MM.1S (cell line): Measurements from ENCODE around the gene ARMH2.

ENCODE experiments used
- DNase-seq: peaks from one replicate; pipeline ENCODE4 v3.0.0-alpha.2; 2015
- H2AFZ ChIP-seq: fragments of 300-600 bp; sonication (generic); 2 replicates; pipeline ENCODE4 v1.6.0; 2016; ENCODE audit warnings: antibody characterized with exemption, low read length
- H3F3A ChIP-seq: fragments of 300-600 bp; sonication (generic); 2 replicates; pipeline ENCODE4 v1.6.1; 2016; ENCODE audit warnings: mild to moderate bottlenecking, antibody characterized with exemption, low read length, moderate library complexity, mixed read lengths; ENCODE audit not compliant: insufficient read depth
- H3K27ac ChIP-seq: fragments of 300-600 bp; sonication (generic); 2 replicates; pipeline ENCODE4 v1.5.1; 2016; ENCODE audit warnings: mild to moderate bottlenecking, low read length
- H3K27me3 ChIP-seq: fragments of 300-600 bp; sonication (generic); replicated peaks from 2 replicates; pipeline ENCODE4 v1.6.0; 2016; ENCODE audit warnings: low read length; ENCODE audit not compliant: insufficient read depth
- H3K36me3 ChIP-seq: fragments of 300-600 bp; sonication (generic); replicated peaks from 2 replicates; pipeline ENCODE4 v1.6.1; 2016; ENCODE audit warnings: mild to moderate bottlenecking, low read length, mixed read lengths; ENCODE audit not compliant: insufficient read depth
- H3K4me1 ChIP-seq: fragments of 300-600 bp; sonication (generic); 2 replicates; pipeline ENCODE4 v1.6.1; 2016; ENCODE audit warnings: low read length, mixed read lengths
- H3K4me2 ChIP-seq: fragments of 300-600 bp; sonication (generic); 2 replicates; pipeline ENCODE4 v1.6.0; 2016; ENCODE audit warnings: low read depth, low read length
- H3K4me3 ChIP-seq: fragments of 300-600 bp; sonication (generic); 2 replicates; pipeline ENCODE4 v1.5.1; 2016; ENCODE audit warnings: low read length, mixed read lengths
- H3K79me2 ChIP-seq: fragments of 300-600 bp; sonication (generic); 2 replicates; pipeline ENCODE4 v1.6.1; 2016; ENCODE audit warnings: mixed run types, low read length, mixed read lengths
- H3K9ac ChIP-seq: fragments of 300-600 bp; sonication (generic); 2 replicates; pipeline ENCODE4 v1.6.1; 2016; ENCODE audit warnings: low read length, mixed read lengths
- H3K9me2 ChIP-seq: fragments of 300-600 bp; sonication (generic); replicated peaks from 2 replicates; pipeline ENCODE4 v1.6.1; 2016; ENCODE audit warnings: mild to moderate bottlenecking, low read length, mixed read lengths; ENCODE audit not compliant: insufficient read depth
- H3K9me3 ChIP-seq: fragments of 300-600 bp; sonication (generic); replicated peaks from 2 replicates; pipeline ENCODE4 v1.6.1; 2016; ENCODE audit warnings: mild to moderate bottlenecking, low read length, mixed read lengths; ENCODE audit not compliant: insufficient read depth
- H4K20me1 ChIP-seq: fragments of 300-600 bp; sonication (generic); 2 replicates; pipeline ENCODE4 v1.6.1; 2016; ENCODE audit warnings: mild to moderate bottlenecking, low read length, moderate library complexity, mixed read lengths; ENCODE audit not compliant: insufficient read depth
- EZH2 ChIP-seq: fragments of 300-600 bp; sonication (generic); optimal IDR thresholded peaks from 2 replicates; pipeline ENCODE3; 2017; ENCODE audit warnings: low read depth, mild to moderate bottlenecking, antibody characterized with exemption, low read length, mixed read lengths
- EZH2phosphoT487 ChIP-seq: fragments of 300-600 bp; sonication (generic); IDR thresholded peaks from 2 replicates; pipeline ENCODE4 v1.6.1; 2018; ENCODE audit warnings: antibody characterized with exemption, low read length
- TF ChIP-seq, protein P1 (sequence below): fragments of 300-600 bp; sonication (generic); IDR thresholded peaks from 2 replicates; pipeline ENCODE4 v1.5.1; 2016; ENCODE audit warnings: antibody characterized with exemption, low read length, mixed read lengths

The ARMH2 gene

DNA sequence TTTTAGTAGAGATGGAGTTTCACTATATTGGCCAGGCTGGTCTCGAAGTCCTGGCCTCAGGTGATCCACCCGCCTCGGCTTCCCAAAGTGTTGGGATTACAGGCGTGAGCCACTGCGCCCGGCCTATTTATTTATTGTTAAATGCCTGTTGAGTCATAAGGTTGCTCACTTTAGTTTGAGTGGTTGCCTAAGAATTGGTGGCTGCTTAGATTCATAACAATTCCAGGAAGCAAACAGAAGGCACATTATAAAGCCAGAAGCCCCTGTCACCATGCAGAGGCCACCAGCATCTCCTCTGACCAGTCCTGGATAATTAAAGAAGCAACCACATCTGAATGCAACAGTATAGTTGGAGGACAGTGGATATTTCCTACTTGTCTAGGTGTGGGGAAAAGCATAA, 24.0 kb upstream of the ARMH2 start:
- H3K9ac ChIP-seq, result no peak overlapping the region

DNA sequence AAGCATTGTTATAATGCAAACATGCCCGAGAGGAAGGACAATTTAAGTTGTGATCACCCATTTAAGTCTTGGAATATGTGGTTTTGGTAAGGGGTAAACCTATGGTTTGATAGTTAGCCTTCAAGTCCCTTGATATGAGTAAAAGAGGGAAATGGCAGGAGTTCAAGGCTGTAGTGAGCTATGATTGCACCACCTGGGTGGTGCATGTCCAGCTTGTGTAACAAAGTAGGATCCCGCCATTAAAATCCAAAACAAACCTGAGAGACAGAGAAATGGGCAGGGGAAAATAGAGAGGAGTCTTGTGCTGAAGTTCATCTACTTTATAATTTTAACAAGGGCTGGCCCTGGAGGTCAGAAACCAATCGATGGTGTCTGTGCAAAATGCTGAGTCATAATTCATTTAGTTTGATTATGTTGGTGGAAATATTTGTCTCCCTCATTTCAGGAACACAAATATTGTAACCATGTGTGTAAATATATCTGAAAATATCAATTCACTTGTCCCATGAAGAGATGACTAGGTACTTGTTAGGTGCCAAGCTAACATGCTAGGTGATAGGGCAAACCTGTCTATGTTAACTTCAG, 23.2 kb upstream of the ARMH2 start:
- Histone ChIP-seq H3K9me3 (no peaks in the 10 kb centered on the region), H3K27me3 (no peaks in the 10 kb centered on the region), H3K4me2 (no peak overlapping the region), H4K20me1 (no peaks in the 10 kb centered on the region), H3K27ac (no peak overlapping the region), H3K4me3 (no peak overlapping the region), H3K9me2 (no peaks in the 10 kb centered on the region), H3K79me2 (no peaks in the 10 kb centered on the region), H3K36me3 (no peaks in the 10 kb centered on the region), H3K4me1 (no peaks in the 10 kb centered on the region), H3K9ac (no peak overlapping the region), H2AFZ (no peak overlapping the region), H3F3A (no peaks in the 10 kb centered on the region)
- TF ChIP-seq EZH2 (no peak), EZH2phosphoT487 (no peak)
- TF ChIP-seq, protein P1, sequence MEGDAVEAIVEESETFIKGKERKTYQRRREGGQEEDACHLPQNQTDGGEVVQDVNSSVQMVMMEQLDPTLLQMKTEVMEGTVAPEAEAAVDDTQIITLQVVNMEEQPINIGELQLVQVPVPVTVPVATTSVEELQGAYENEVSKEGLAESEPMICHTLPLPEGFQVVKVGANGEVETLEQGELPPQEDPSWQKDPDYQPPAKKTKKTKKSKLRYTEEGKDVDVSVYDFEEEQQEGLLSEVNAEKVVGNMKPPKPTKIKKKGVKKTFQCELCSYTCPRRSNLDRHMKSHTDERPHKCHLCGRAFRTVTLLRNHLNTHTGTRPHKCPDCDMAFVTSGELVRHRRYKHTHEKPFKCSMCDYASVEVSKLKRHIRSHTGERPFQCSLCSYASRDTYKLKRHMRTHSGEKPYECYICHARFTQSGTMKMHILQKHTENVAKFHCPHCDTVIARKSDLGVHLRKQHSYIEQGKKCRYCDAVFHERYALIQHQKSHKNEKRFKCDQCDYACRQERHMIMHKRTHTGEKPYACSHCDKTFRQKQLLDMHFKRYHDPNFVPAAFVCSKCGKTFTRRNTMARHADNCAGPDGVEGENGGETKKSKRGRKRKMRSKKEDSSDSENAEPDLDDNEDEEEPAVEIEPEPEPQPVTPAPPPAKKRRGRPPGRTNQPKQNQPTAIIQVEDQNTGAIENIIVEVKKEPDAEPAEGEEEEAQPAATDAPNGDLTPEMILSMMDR, result no peak
- no peak for DNase-seq

More for the DNA sequence above, 24.0 kb upstream of the ARMH2 start:
- no peak overlapping the region for H2AFZ ChIP-seq
- H3K9me2 ChIP-seq, result no peaks in the 10 kb centered on the region
- H3K4me1 ChIP-seq, result no peaks in the 10 kb centered on the region
- H3K27me3 ChIP-seq, result no peaks in the 10 kb centered on the region
- H3K9me3 ChIP-seq, result no peaks in the 10 kb centered on the region
- H3K4me3 ChIP-seq, result no peak overlapping the region
- H3K4me2 ChIP-seq, result no peak overlapping the region
- no peak overlapping the region for H3K27ac ChIP-seq
- H3K79me2 ChIP-seq, result no peaks in the 10 kb centered on the region
- no peaks in the 10 kb centered on the region for H4K20me1 ChIP-seq
- TF ChIP-seq, protein P1, result no peak
- H3F3A ChIP-seq, result no peaks in the 10 kb centered on the region
- no peak for DNase-seq
- no peaks in the 10 kb centered on the region for H3K36me3 ChIP-seq

DNA sequence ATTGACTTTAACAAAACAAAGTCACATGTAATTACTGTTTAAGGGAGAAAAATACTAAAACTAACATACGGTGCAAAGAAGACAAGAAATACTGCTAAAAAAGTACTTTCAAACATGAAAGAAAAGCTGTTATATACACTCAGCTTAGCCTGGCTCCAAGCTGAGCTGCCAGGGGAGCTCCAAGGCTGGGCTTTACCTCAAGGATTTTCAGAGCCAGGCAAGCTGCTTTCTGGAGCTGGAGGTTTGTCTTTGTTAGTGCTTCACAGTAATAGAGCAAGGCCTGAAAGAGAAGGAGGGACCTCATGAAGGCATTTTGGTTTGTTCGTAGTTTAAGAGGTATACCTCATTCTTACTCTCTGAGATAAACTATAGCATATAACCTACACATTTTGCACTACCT, 19.6 kb upstream of the ARMH2 start:
- H3K4me1 ChIP-seq, result no peaks in the 10 kb centered on the region
- DNase-seq, result no peak
- TF ChIP-seq EZH2phosphoT487 (no peak), EZH2 (no peak)
- TF ChIP-seq, protein P1, result no peak

More for the DNA sequence above, 19.6 kb upstream of the ARMH2 start:
- Histone ChIP-seq H3K27me3 (no peaks in the 10 kb centered on the region), H3K36me3 (no peaks in the 10 kb centered on the region), H3K9me3 (no peaks in the 10 kb centered on the region), H2AFZ (no peak overlapping the region), H3K4me2 (no peak overlapping the region), H3K27ac (no peak overlapping the region), H4K20me1 (no peaks in the 10 kb centered on the region), H3K4me3 (no peak overlapping the region), H3K9ac (no peak overlapping the region), H3F3A (no peaks in the 10 kb centered on the region), H3K79me2 (no peaks in the 10 kb centered on the region), H3K9me2 (no peaks in the 10 kb centered on the region)
